Panc1 (cell line): ENCODE data around the gene MEIOSIN. TPM values are rescaled to one million over a fixed set of nuclear protein-coding genes. Genes with fewer than 3 reads are reported as not detected.

Source experiments
- ATAC-seq: fragments of 200-7000 bp; cut with Tn5 transposase; 2 replicates; pipeline ENCODE4 v1.9.1; 2020; ENCODE audit warnings: mild to moderate bottlenecking, moderate library complexity
- BruUV-seq: library from RNA; stranded (reverse); fragments of 400-500 nt; replicated peaks from 2 replicates; lab custom pipeline; 2021; lab: Mats Ljungman, UMichigan
- CTCF ChIA-PET: fragments of 300-600 bp; sonication (Branson Sonifier 250); formaldehyde crosslinking; loops from one replicate; lab custom pipeline; 2022; ENCODE audit warnings: antibody characterized with exemption; lab: Charles Lee
- POLR2A ChIA-PET: fragments of 300-600 bp; sonication (Branson Sonifier 250); formaldehyde crosslinking; loops from one replicate; lab custom pipeline; 2022; ENCODE audit warnings: antibody characterized with exemption; lab: Charles Lee
- DNase-seq: peaks from one replicate; pipeline ENCODE4 v3.0.0-alpha.2; 2010; ENCODE audit warnings: low read depth, low spot score
- H3K27ac ChIP-seq: 2 replicates; pipeline ENCODE4 v1.5.1; 2011; ENCODE audit warnings: mild to moderate bottlenecking, low read length, inconsistent platforms
- H3K27me3 ChIP-seq: fragments of 200-500 bp; sonication (Bioruptor generic); 2 replicates; pipeline ENCODE4 v1.6.0; 2014; ENCODE audit warnings: low read length, inconsistent platforms; ENCODE audit not compliant: control insufficient read depth, insufficient read depth
- H3K36me3 ChIP-seq: fragments of 200-500 bp; sonication (Bioruptor generic); 2 replicates; pipeline ENCODE4 v1.5.1; 2014; ENCODE audit warnings: inconsistent platforms, mild to moderate bottlenecking, low read length, moderate library complexity; ENCODE audit not compliant: control insufficient read depth, insufficient read depth
- H3K4me1 ChIP-seq: 2 replicates; pipeline ENCODE4 v1.5.1; 2011; ENCODE audit warnings: inconsistent platforms, mild to moderate bottlenecking, low read length, moderate library complexity; ENCODE audit not compliant: control insufficient read depth, insufficient read depth
- H3K4me3 ChIP-seq, 2 experiments: 2 replicates each; pipeline ENCODE4 v1.5.1; 2011 to 2012; ENCODE audit warnings: low read depth in 2 of 2, low read length in 2 of 2, mild to moderate bottlenecking in 2 of 2, inconsistent platforms in 1 of 2, moderate library complexity in 1 of 2
- H3K9me3 ChIP-seq: fragments of 200-500 bp; sonication (Bioruptor generic); 2 replicates; pipeline ENCODE4 v1.5.1; 2014; ENCODE audit warnings: low read depth, mild to moderate bottlenecking, inconsistent platforms, low read length, moderate library complexity; ENCODE audit not compliant: control insufficient read depth, insufficient read depth
- SIN3A ChIP-seq: IDR thresholded peaks from 2 replicates; pipeline ENCODE4 v1.6.1; 2012; ENCODE audit warnings: low read depth, mild to moderate bottlenecking, low read length, moderate library complexity, borderline replicate concordance; ENCODE audit not compliant: insufficient read depth
- in situ Hi-C: cut with HindIII; loops from 2 replicates; pipeline ENCODE4 v1.10.0; 2016; ENCODE audit warnings: low sequenced_read_pairs, low pct_unique_long_range_greater_than_20kb
- intact Hi-C: fragments of 100-400 bp; cut with micrococcal nuclease; formaldehyde crosslinking; loops from one replicate; pipeline ENCODE4 v1.10.0; 2022; ENCODE audit not compliant: unreplicated experiment
- total RNA-seq: library from RNA; stranded (reverse); gene quantifications from one replicate; pipeline ENCODE4 v1.2.1, GENCODE V29; 2021; ENCODE audit not compliant: unreplicated experiment
- TF ChIP-seq, protein P1 (sequence below), 2 experiments: IDR thresholded peaks; 2 replicates each; pipeline ENCODE4 v1.6.1; 2011 to 2012; ENCODE audit warnings: low read depth in 2 of 2, control low read depth in 1 of 2, low read length in 1 of 2, mild to moderate bottlenecking in 1 of 2, moderate library complexity in 1 of 2; ENCODE audit not compliant: insufficient read depth in 1 of 2
- TF ChIP-seq, protein P2 (sequence below): fragments of 450-650 bp; IDR thresholded peaks from 2 replicates; pipeline ENCODE4 v1.5.1; 2017; ENCODE audit warnings: mild to moderate bottlenecking

Gene MEIOSIN
- total RNA-seq, 1 experiment from 2014 or later = not detected

DNA sequence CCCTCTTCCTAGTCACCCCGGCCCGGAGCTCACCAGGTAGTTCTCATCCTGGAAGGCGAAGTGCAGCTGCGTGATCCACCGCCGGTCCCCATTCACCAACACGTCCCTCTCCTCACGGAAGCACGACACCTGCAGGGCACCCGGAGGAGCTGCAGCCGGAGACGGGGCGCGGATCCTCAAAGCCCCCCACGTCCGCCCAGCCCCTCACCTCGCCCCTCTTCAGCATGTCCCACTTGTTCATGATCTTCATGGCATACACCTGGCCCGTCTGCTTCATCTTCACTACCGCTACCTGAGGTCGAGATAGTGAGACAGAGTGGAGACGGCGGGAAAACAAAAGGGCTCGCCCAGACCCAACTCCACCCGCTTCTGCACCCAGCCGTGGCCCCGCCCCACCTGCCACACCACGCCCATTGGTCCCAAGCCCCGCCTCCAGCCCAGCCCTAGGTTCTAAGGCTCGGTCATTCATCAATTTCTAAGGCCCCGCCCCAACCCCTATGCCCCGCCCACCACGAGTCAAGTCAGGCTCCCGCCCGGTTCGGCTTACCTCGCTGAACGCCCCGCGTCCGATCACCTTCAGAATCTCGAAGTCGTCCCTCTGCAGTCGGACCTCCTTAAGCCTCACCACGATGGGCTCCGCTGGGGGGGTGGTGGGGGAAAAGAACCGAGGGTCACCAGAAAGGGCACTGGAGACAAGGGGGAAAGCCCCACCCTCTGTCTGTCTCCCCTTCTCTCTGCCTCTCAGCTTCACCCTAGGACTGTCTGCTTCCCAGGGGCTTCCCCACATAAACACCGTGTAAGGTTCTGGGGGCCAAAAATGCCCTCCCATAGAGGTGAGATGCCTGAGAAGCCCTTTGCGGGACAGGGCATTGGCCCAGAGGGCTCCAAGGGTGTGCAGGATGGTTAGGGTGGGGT lies 46.2 kb downstream of the MEIOSIN start:
- TF ChIP-seq, protein P1, sequence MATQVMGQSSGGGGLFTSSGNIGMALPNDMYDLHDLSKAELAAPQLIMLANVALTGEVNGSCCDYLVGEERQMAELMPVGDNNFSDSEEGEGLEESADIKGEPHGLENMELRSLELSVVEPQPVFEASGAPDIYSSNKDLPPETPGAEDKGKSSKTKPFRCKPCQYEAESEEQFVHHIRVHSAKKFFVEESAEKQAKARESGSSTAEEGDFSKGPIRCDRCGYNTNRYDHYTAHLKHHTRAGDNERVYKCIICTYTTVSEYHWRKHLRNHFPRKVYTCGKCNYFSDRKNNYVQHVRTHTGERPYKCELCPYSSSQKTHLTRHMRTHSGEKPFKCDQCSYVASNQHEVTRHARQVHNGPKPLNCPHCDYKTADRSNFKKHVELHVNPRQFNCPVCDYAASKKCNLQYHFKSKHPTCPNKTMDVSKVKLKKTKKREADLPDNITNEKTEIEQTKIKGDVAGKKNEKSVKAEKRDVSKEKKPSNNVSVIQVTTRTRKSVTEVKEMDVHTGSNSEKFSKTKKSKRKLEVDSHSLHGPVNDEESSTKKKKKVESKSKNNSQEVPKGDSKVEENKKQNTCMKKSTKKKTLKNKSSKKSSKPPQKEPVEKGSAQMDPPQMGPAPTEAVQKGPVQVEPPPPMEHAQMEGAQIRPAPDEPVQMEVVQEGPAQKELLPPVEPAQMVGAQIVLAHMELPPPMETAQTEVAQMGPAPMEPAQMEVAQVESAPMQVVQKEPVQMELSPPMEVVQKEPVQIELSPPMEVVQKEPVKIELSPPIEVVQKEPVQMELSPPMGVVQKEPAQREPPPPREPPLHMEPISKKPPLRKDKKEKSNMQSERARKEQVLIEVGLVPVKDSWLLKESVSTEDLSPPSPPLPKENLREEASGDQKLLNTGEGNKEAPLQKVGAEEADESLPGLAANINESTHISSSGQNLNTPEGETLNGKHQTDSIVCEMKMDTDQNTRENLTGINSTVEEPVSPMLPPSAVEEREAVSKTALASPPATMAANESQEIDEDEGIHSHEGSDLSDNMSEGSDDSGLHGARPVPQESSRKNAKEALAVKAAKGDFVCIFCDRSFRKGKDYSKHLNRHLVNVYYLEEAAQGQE (IDR thresholded peaks at IDR 0.05; ENCODE audit: insufficient read depth in 1 of 2, low read depth in 2 of 2, low read length in 1 of 2) = no peak
- TF ChIP-seq, protein P2, sequence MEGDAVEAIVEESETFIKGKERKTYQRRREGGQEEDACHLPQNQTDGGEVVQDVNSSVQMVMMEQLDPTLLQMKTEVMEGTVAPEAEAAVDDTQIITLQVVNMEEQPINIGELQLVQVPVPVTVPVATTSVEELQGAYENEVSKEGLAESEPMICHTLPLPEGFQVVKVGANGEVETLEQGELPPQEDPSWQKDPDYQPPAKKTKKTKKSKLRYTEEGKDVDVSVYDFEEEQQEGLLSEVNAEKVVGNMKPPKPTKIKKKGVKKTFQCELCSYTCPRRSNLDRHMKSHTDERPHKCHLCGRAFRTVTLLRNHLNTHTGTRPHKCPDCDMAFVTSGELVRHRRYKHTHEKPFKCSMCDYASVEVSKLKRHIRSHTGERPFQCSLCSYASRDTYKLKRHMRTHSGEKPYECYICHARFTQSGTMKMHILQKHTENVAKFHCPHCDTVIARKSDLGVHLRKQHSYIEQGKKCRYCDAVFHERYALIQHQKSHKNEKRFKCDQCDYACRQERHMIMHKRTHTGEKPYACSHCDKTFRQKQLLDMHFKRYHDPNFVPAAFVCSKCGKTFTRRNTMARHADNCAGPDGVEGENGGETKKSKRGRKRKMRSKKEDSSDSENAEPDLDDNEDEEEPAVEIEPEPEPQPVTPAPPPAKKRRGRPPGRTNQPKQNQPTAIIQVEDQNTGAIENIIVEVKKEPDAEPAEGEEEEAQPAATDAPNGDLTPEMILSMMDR = peak; percentile 77; the same call in 1 of the 2 replicates
- no peak for TF ChIP-seq SIN3A
- in situ Hi-C loops = no loop called here
- Histone ChIP-seq H3K4me3 (peak overlapping the region; percentile 52 to 62; a peak in 3 of 4 replicates), H3K4me1 (peaks cover 25% of the 10 kb centered on the region), H3K9me3 (no peaks in the 10 kb centered on the region), H3K27ac (peak overlapping the region; percentile 67), H3K36me3 (no peaks in the 10 kb centered on the region), H3K27me3 (no peaks in the 10 kb centered on the region)
- ChIA-PET POLR2A (no interaction called here), CTCF (no interaction called here)
- ATAC-seq (peak; percentile 66), DNase-seq (no peak)
- BruUV-seq = no TSS peak
- intact Hi-C loops = no loop called here

DNA sequence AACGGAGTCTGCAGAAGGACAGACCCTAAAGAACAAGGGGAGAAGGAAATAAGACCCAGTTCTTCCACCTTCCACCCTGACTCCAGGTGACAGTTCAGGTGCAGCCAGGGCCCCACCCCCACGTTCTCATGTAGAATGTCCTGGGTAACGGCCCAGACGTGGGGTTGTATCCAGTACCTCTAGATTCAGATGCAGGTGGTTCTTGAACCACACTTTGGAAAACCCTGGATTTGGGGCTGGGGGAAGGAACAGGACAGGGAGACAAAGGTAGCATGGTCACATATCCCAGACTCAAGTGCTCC lies 46.9 kb downstream of the MEIOSIN start:
- ChIA-PET POLR2A (no interaction called here), CTCF (no interaction called here)
- Histone ChIP-seq H3K36me3 (no peaks in the 10 kb centered on the region), H3K27ac (peak overlapping the region; percentile 67), H3K9me3 (no peaks in the 10 kb centered on the region), H3K4me1 (peaks cover 25% of the 10 kb centered on the region), H3K27me3 (no peaks in the 10 kb centered on the region), H3K4me3 (peak overlapping the region; percentile 52 to 62; a peak in 3 of 4 replicates)
- ATAC-seq (no peak), DNase-seq (no peak)
- in situ Hi-C loops (no loop called here), intact Hi-C loops (no loop called here)
- TF ChIP-seq, protein P1 (IDR thresholded peaks at IDR 0.05; ENCODE audit: insufficient read depth in 1 of 2, low read depth in 2 of 2, low read length in 1 of 2) = no peak
- TF ChIP-seq, protein P2 = no peak
- BruUV-seq = no TSS peak
